Astrocyte (in vitro differentiated cells and primary cell): ENCODE measurements around the gene TOMM22. TPM values are rescaled to one million over a fixed set of nuclear protein-coding genes. Genes with fewer than 3 reads are reported as not detected.

Experiments
- DNase-seq: peaks from one replicate; pipeline ENCODE4 v3.0.0-alpha.2; 2010; ENCODE audit warnings: low read depth
- FAIRE-seq: peaks from 2 replicates; lab custom pipeline; 2011; peaks lifted over from hg19 to GRCh38; lab: Jason Lieb, UNC
- H2AFZ ChIP-seq: 2 replicates; pipeline ENCODE4 v1.6.0; 2012; ENCODE audit warnings: low read depth, low read length, inconsistent platforms
- H3K27ac ChIP-seq: 2 replicates; pipeline ENCODE4 v1.5.1; 2011; ENCODE audit warnings: low read depth, low read length, inconsistent platforms
- H3K27me3 ChIP-seq: 2 replicates; pipeline ENCODE4 v1.6.0; 2011; ENCODE audit warnings: low read length, inconsistent platforms; ENCODE audit not compliant: insufficient read depth
- H3K36me3 ChIP-seq: 2 replicates; pipeline ENCODE4 v1.5.1; 2011; ENCODE audit warnings: low read length, inconsistent platforms; ENCODE audit not compliant: insufficient read depth
- H3K4me1 ChIP-seq: 2 replicates; pipeline ENCODE4 v1.5.1; 2011; ENCODE audit warnings: low read length, inconsistent platforms; ENCODE audit not compliant: insufficient read depth
- H3K4me2 ChIP-seq: 2 replicates; pipeline ENCODE4 v1.6.0; 2012; ENCODE audit warnings: low read length, inconsistent platforms
- H3K4me3 ChIP-seq: 2 replicates; pipeline ENCODE4 v1.5.1; 2011; ENCODE audit warnings: low read depth, mild to moderate bottlenecking, low read length, inconsistent platforms; ENCODE audit not compliant: insufficient read depth
- H3K79me2 ChIP-seq: 2 replicates; pipeline ENCODE4 v1.6.0; 2012; ENCODE audit warnings: mild to moderate bottlenecking, low read length, inconsistent platforms; ENCODE audit not compliant: insufficient read depth
- H3K9ac ChIP-seq: 2 replicates; pipeline ENCODE4 v1.6.0; 2012; ENCODE audit warnings: mild to moderate bottlenecking, low read length, inconsistent platforms
- H3K9me3 ChIP-seq: 2 replicates; pipeline ENCODE4 v1.5.1; 2012; ENCODE audit warnings: low read depth, mild to moderate bottlenecking, low read length, inconsistent platforms; ENCODE audit not compliant: insufficient read depth
- H4K20me1 ChIP-seq: 2 replicates; pipeline ENCODE4 v1.6.0; 2012; ENCODE audit warnings: low read length, inconsistent platforms; ENCODE audit not compliant: insufficient read depth
- H3K27ac Mint-ChIP-seq: one replicate; pipeline ENCODE4 v1.8.0; 2021; ENCODE audit warnings: mild to moderate bottlenecking, mixed read lengths; ENCODE audit not compliant: unreplicated experiment
- H3K27me3 Mint-ChIP-seq: one replicate; pipeline ENCODE4 v1.8.0; 2021; ENCODE audit warnings: low read depth, mixed read lengths; ENCODE audit not compliant: unreplicated experiment
- H3K36me3 Mint-ChIP-seq: one replicate; pipeline ENCODE4 v1.8.0; 2021; ENCODE audit warnings: low read depth, mixed read lengths; ENCODE audit not compliant: unreplicated experiment
- H3K4me1 Mint-ChIP-seq: one replicate; pipeline ENCODE4 v1.8.0; 2021; ENCODE audit warnings: low read depth, mixed read lengths; ENCODE audit not compliant: unreplicated experiment
- H3K4me3 Mint-ChIP-seq: one replicate; pipeline ENCODE4 v1.8.0; 2021; ENCODE audit warnings: mild to moderate bottlenecking, moderate library complexity, mixed read lengths; ENCODE audit not compliant: unreplicated experiment
- H3K9me3 Mint-ChIP-seq: one replicate; pipeline ENCODE4 v1.8.0; 2021; ENCODE audit warnings: mild to moderate bottlenecking, mixed read lengths; ENCODE audit not compliant: unreplicated experiment
- EZH2 ChIP-seq: IDR thresholded peaks from 2 replicates; pipeline ENCODE4 v1.6.1; 2012; ENCODE audit warnings: mild to moderate bottlenecking, low read length, inconsistent platforms; ENCODE audit not compliant: insufficient read depth
- total RNA-seq: library from RNA; stranded (reverse); gene quantifications from 2 replicates; pipeline ENCODE4 v1.2.1, GENCODE V29; 2021
- TF ChIP-seq, protein P1 (sequence below): IDR thresholded peaks from 2 replicates; pipeline ENCODE4 v1.5.1; 2011; ENCODE audit warnings: low read depth, mild to moderate bottlenecking, inconsistent platforms, low read length, moderate library complexity; ENCODE audit not compliant: insufficient read depth

The TOMM22 gene
- total RNA-seq, 1 donor from 2014 or later: 77.8 TPM

DNA sequence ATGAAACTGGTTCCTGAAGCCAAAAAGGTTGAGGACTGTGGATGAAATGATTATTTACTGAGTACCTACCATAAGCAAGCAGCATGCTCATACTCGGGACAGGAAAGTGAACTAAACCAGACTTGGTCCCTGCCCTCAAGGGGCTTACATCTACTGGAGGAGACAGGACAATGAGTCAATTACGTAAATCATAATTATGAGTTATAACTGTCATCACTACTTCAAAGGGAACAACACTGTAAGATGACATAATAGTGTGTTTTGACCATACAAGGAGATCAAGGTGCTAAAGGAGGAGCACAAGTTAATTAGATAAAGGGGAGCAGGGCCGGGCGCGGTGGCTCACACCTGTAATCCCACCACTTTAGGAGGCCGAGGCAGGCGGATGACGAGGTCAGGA is 28.0 kb upstream of the TOMM22 start:
- Histone ChIP-seq H3K27ac (no peak overlapping the region), H3K27me3 (no peaks in the 10 kb centered on the region), H3K9me3 (no peaks in the 10 kb centered on the region), H4K20me1 (no peaks in the 10 kb centered on the region), H3K4me1 (peaks cover 14% of the 10 kb centered on the region), H3K9ac (no peak overlapping the region), H3K4me3 (no peak overlapping the region), H3K4me2 (no peak overlapping the region), H3K36me3 (no peaks in the 10 kb centered on the region), H2AFZ (no peak overlapping the region), H3K79me2 (peaks cover 15% of the 10 kb centered on the region)
- Mint-ChIP-seq H3K27ac (no peak overlapping the region), H3K27me3 (no peaks in the 10 kb centered on the region), H3K9me3 (no peaks in the 10 kb centered on the region), H3K4me1 (peaks cover 6% of the 10 kb centered on the region), H3K36me3 (peaks cover 6% of the 10 kb centered on the region), H3K4me3 (no peak overlapping the region)
- FAIRE-seq (no peak), DNase-seq (no peak)
- TF ChIP-seq, protein P1, sequence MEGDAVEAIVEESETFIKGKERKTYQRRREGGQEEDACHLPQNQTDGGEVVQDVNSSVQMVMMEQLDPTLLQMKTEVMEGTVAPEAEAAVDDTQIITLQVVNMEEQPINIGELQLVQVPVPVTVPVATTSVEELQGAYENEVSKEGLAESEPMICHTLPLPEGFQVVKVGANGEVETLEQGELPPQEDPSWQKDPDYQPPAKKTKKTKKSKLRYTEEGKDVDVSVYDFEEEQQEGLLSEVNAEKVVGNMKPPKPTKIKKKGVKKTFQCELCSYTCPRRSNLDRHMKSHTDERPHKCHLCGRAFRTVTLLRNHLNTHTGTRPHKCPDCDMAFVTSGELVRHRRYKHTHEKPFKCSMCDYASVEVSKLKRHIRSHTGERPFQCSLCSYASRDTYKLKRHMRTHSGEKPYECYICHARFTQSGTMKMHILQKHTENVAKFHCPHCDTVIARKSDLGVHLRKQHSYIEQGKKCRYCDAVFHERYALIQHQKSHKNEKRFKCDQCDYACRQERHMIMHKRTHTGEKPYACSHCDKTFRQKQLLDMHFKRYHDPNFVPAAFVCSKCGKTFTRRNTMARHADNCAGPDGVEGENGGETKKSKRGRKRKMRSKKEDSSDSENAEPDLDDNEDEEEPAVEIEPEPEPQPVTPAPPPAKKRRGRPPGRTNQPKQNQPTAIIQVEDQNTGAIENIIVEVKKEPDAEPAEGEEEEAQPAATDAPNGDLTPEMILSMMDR: no peak
- TF ChIP-seq EZH2: no peak

DNA sequence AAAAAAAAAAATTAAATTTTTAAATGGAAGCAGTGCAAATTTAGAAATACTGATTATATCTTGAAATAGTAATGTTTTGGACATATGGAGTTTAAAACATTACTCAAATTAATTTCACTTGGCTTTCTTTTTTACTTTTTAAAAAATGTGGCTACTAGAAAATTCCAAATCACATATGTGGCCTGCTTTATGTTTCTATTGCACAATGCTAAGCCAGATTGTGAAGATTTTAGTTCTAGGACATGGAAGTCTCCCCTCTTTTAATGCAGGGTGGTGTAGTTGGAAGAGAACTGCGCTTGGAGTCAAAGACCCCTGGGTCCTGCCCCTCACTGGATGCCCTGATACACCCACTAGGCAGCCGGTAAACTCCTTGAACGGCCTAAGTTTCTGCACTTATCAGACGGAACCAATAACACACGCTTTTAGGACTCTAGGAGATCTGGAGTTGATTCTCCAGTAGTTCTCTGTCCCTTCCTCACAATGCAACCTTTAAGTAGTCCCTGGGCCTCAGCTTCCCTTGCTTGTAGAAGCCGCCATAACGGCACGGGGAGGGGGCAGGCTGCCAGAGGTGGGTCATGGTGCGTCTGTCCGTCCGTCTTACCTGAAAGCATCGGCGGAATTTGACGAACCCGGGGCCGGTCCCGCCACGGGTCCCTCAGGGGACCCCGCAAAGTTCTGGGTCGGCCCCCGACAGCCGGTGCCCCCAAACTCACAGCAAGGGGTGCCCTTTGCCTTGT is 26.1 kb upstream of the TOMM22 start:
- Mint-ChIP-seq H3K36me3 (no peaks in the 10 kb centered on the region), H3K4me1 (peaks cover 6% of the 10 kb centered on the region), H3K4me3 (peak overlapping the region; percentile 95), H3K27ac (peak overlapping the region; percentile 99), H3K27me3 (no peaks in the 10 kb centered on the region), H3K9me3 (no peaks in the 10 kb centered on the region)
- Histone ChIP-seq H3K4me2 (peak overlapping the region; percentile 93), H2AFZ (peak overlapping the region; percentile 85), H3K36me3 (no peaks in the 10 kb centered on the region), H3K4me1 (peaks cover 14% of the 10 kb centered on the region), H3K27me3 (no peaks in the 10 kb centered on the region), H4K20me1 (no peaks in the 10 kb centered on the region), H3K9ac (peak overlapping the region; percentile 96), H3K27ac (peak overlapping the region; percentile 99), H3K79me2 (peaks cover 15% of the 10 kb centered on the region), H3K4me3 (peak overlapping the region; percentile 95), H3K9me3 (no peaks in the 10 kb centered on the region)
- TF ChIP-seq, protein P1: no peak
- no peak for TF ChIP-seq EZH2
- DNase-seq (no peak), FAIRE-seq (no peak)
